Lower leg skin (tissue), 4 donors: ENCODE measurements around the gene SPINK2. TPM values are rescaled to one million over a fixed set of nuclear protein-coding genes. Genes with fewer than 3 reads are reported as not detected.

Experiments used
- DNase-seq, 2 donors: peaks; one replicate each; pipeline ENCODE4 v3.0.0-alpha.2; 2019; ENCODE audit warnings: low spot score in 2 of 2
- H3K4me3 ChIP-seq: fragments of 200-600 bp; sonication (generic); 2 replicates; pipeline ENCODE4 v1.5.1; 2017; ENCODE audit warnings: mild to moderate bottlenecking, low read depth; ENCODE audit not compliant: poor library complexity, severe bottlenecking
- POLR2A ChIP-seq, 2 donors: fragments of 450-650 bp; IDR thresholded peaks; one replicate each; pipeline ENCODE4 v1.6.1; 2016 to 2017; ENCODE audit warnings: antibody characterized with exemption in 2 of 2, mild to moderate bottlenecking in 1 of 2, moderate library complexity in 1 of 2
- WGBS, 2 donors: methylation state at CpG; one replicate each; pipeline ENCODE4 v1.1.5; 2018; 5-methylcytosine and 5-hydroxymethylcytosine counted together
- intact Hi-C: fragments of 100-400 bp; cut with DNase I; formaldehyde crosslinking; loops from one replicate; pipeline ENCODE4 v1.15.0; 2023; ENCODE audit warnings: low total_unique reads
- total RNA-seq, 4 donors: library from RNA; depleted of rRNA; stranded (reverse); fragments of >200 nt; gene quantifications; one replicate each; pipeline ENCODE4 v1.1.0, GENCODE V29; 2016
- TF ChIP-seq, protein P1 (sequence below), 3 donors: fragments of 450-650 bp; IDR thresholded peaks; one replicate each; pipeline ENCODE4 v1.5.1; 2016; ENCODE audit warnings: antibody characterized with exemption in 3 of 3, mild to moderate bottlenecking in 3 of 3, moderate library complexity in 2 of 3

SPINK2 gene
- total RNA-seq, 4 donors from 2014 or later, result not detected

GRCh38 chr4:56760183-56760582, 61.3 kb downstream of the SPINK2 start:
- WGBS, 2 donors, result 34 to 47% methylated on average over 1 of the region's 1 CpG
- TF ChIP-seq, protein P1, sequence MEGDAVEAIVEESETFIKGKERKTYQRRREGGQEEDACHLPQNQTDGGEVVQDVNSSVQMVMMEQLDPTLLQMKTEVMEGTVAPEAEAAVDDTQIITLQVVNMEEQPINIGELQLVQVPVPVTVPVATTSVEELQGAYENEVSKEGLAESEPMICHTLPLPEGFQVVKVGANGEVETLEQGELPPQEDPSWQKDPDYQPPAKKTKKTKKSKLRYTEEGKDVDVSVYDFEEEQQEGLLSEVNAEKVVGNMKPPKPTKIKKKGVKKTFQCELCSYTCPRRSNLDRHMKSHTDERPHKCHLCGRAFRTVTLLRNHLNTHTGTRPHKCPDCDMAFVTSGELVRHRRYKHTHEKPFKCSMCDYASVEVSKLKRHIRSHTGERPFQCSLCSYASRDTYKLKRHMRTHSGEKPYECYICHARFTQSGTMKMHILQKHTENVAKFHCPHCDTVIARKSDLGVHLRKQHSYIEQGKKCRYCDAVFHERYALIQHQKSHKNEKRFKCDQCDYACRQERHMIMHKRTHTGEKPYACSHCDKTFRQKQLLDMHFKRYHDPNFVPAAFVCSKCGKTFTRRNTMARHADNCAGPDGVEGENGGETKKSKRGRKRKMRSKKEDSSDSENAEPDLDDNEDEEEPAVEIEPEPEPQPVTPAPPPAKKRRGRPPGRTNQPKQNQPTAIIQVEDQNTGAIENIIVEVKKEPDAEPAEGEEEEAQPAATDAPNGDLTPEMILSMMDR (IDR thresholded peaks at IDR 0.05), result no peak
- TF ChIP-seq POLR2A (IDR thresholded peaks at IDR 0.05), result no peak
- DNase-seq, result no peak
- intact Hi-C loops, result no loop called here
- H3K4me3 ChIP-seq, result no peak overlapping the region

Other genes with a start within 250 kb of the SPINK2 start
- 1,000 to 10,000 TPM; 1,330 to 2,611 (median 2,071) TPM for gene HOPX, start 140.4 kb downstream of the SPINK2 start, total RNA-seq
- gene REST, start 86.2 kb upstream of the SPINK2 start, total RNA-seq, result 10 to 100 TPM; 29.2 to 48.2 (median 41.7) TPM
- gene NOA1, start 155.9 kb upstream of the SPINK2 start, total RNA-seq, result 10 to 100 TPM; 37.8 to 46.4 (median 42.9) TPM
- 100 to 1,000 TPM in 1 of 4 donors, 10 to 100 TPM in 3; 47.5 to 109 (median 75.1) TPM for gene POLR2B, start 157.2 kb upstream of the SPINK2 start, total RNA-seq